ENCODE data around the gene HMGA1.
A peak's percentile ranks its signal among the peaks of the same experiment; 100 is the strongest.

HMGA1 gene

GRCh38 chr6:34225551-34225950 is 11.1 kb upstream of the HMGA1 start:
- DNase-seq = no peak

DNA sequence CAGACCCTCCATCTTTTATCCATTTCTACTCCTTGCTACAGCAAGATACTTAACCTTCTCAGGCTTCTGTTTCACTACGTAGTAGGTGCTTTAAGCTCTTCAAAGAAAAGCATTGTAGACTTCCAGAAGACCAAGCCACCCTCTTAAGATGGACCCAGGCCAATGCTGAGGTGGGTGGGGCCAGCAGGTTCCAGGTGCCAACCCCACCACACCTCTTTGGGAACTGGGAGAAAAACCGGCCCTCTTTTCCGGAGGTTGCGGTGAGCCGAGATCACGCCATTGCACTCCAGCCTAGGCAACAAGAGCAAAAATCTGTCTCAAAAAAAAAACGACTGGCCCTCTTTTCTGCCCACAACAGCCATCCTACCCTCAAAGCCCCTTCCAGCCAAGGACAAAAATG is 10.6 kb upstream of the HMGA1 start:
- no peak for DNase-seq

DNA sequence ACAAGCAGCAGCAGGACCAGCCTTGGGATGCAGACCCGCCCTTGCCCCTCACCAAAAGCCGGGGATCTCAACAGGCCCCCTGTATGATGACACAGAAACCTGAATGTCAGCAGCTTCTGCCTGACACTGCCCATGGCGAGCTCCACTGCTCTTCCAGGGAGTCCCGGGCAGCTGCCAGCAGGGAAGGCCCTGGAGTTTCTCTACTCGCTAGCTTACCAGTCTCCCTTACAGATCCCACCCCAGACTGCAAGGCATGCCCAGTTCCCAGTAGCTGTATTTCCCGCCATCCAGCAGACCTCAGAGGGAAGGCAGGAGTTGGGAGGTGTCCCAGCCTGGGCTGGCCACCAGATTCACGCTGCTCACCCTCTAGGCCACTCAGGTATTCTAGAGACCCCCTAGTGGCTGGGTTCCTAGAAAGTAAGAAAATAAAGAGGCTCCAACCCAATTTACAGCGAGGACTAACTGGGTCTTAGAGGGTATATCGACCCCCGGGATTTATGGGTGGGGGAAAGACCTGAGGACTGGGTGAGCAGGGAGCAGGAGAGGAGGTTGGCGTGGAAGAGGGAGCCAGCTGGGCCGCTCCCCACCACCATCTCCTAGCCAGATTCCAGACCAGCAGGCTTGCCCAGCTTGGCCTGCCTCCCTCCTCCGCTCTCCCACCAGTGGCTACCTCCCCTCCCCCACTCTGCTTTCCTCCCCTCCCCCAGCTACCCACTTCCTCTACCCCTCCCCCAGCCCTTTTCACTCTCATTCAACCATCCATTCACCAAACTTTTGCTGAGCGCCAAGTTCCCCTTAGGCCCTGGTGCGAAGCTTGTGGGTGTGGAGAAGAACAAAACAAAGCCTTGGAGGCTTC is 9.7 kb upstream of the HMGA1 start:
- DNase-seq = no peak

DNA sequence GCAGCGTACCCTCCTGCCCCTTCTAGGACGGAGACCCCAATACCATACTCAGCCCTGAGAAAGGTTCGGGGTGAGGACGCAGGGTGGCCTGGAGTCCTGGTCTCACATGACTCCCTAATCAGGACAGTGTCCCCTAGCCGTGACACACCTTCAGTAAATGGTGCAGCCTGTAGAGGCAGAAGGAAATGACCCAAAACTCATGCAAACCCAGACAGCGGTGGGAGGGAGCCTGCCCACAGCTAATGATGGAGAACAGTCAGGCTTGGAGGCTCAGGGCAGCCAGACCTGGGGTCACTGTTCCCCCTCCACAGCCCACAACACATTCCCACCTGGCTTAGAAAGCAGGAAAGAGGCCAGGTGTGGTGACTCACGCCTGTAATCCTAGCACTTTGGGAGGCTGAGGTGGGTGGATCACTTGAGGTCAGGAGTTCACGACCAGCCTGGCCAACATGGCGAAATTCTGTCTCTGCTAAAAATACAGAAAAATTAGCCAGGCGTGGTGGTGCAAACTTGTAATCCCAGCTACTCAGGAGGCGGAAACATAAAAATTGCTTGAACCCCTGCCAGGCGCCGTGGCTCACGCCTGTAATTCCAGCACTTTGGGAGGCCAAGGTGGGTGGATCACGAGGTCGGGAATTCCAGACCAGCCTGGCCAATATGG is 8.8 kb upstream of the HMGA1 start:
- no peak for DNase-seq

DNA sequence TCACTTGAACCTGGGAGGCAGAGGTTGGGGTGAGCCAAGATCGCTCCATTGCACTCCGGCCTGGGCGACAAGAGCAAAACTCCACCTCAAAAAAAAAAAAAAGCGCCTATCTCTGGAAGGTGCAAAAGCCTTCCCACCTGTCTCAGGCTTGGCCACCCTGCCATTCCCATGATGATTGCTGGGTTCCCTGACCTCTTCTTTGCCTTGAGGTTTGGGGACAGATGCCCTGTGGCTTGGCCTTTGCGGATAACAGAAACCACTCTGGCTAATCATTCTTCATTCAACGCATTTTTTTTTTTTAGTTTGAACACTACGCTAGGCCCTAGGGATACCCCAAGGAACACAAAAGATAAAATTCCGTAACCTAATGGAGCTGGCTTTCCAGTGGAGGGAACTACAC is 6.8 kb upstream of the HMGA1 start:
- DNase-seq = no peak

- DNase-seq = no peak
Measured at GRCh38 chr6:34230653-34231371, 5.9 kb upstream of the HMGA1 start.

GRCh38 chr6:34231566-34232336 is 4.9 kb upstream of the HMGA1 start:
- DNase-seq = no peak

GRCh38 chr6:34232901-34233300 is 3.8 kb upstream of the HMGA1 start:
- no peak for DNase-seq

DNA sequence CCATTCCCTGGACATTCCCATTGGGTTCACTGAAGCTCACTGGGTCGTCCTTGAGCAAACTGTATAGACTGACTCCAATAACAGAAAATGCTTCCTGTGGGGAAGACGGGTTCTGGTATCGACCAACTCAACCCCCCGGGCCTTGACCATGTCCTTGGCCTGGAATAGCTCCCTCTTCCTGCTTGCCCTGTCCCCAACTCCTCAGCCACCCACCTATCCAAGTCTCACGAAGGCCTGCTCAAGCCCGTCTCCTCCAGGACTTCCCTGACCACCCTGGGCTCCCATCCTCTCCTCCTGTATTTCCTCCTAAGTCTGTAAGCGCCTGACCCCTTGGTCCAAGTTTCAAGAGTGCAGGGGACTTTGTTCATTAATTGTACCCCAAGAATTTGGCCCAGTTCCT is 2.8 kb upstream of the HMGA1 start:
- DNase-seq = no peak

- DNase-seq = no peak
Measured at GRCh38 chr6:34234667-34235306, 1.9 kb upstream of the HMGA1 start.

GRCh38 chr6:34235307-34236130 is 1.2 kb upstream of the HMGA1 start:
- DNase-seq = peak; percentile 74

- DNase-seq = peak; percentile 68
Measured at GRCh38 chr6:34236131-34236442, 586 bp upstream of the HMGA1 start.

DNA sequence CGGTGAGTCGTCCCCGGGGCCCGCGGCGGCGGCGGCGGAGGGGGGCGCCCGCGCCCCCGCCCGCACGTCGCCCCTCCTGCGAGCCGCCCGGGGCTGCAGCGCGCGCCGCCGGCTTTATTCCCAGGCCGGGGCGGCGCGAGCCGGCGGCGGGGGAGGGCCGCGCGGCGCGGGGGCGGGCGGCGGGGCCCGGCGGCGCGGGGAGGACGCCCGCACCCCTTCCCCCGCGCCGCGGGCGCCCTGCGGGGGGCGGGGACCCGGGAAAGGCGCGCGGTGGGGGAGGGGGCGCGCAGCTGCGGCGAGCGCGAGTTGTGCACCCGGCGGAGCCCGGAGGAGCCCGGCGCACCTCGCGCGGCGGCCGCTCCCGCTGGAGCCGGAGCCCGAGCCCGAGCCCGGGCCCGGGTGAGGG is 646 bp downstream of the HMGA1 start:
- peak; percentile 25 for DNase-seq

GRCh38 chr6:34237722-34238584 is 1.3 kb downstream of the HMGA1 start:
- peak; percentile 77 for DNase-seq

DNA sequence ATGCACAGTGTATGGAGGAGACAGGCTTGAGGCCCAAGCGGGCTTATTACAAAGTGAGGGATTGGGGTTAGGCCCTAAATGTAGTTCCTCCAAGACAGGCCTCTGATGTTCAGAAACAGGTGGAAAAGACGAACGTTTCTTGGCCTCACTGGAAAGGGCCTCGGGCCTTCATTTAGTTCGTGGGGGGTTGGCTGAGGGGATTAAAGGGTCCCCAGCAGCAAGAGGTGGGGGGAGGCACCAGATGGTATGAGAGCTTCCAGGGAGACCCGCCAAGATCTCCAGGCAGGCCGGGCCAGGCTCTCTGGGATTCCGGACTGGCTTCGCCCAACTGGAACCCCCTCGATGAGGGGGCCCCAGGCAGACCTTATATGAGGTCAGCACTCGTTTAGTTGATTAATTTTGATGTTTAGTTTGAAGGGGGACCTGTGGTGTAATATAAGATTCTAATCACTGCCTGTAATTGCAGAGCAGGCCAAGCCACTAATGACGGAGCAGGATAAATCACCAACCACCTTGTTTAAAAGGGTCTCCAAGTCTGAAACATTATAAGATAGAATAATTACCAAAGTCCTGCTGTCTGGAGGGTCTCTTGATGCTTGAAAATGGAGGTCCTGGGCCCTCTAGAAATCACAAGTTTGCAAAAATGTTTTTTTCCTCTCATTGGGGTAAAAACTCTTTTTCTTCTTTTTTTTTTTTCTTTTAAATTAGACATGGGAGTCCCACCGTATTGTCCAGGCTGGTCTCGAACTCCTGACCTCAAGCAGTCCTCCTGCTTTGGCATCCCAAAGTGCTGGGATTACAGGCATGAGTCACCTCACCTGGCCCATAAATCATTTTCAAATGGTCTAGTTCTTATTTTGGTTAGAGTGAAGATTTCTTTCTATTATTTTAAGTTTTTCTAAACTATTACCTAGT is 2.2 kb downstream of the HMGA1 start:
- no peak for DNase-seq

DNA sequence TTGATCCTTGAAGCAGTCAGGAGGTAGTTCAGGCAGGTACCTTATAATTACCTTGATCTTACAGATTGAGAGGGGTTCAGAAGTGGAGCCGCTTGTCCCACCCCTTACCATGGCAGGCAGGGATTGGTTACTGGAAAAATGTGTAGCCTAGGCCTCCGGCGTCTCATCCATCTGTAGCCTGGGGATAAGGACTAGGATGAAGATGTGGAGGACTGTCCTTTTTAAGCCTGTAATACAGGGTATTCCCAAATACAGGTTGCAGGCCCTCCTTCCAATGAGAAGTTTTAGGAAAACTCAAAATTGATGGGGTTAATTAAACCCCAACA is 2.8 kb downstream of the HMGA1 start:
- DNase-seq = no peak

- no peak for DNase-seq
Measured at GRCh38 chr6:34239893-34240292, 3.2 kb downstream of the HMGA1 start.

DNA sequence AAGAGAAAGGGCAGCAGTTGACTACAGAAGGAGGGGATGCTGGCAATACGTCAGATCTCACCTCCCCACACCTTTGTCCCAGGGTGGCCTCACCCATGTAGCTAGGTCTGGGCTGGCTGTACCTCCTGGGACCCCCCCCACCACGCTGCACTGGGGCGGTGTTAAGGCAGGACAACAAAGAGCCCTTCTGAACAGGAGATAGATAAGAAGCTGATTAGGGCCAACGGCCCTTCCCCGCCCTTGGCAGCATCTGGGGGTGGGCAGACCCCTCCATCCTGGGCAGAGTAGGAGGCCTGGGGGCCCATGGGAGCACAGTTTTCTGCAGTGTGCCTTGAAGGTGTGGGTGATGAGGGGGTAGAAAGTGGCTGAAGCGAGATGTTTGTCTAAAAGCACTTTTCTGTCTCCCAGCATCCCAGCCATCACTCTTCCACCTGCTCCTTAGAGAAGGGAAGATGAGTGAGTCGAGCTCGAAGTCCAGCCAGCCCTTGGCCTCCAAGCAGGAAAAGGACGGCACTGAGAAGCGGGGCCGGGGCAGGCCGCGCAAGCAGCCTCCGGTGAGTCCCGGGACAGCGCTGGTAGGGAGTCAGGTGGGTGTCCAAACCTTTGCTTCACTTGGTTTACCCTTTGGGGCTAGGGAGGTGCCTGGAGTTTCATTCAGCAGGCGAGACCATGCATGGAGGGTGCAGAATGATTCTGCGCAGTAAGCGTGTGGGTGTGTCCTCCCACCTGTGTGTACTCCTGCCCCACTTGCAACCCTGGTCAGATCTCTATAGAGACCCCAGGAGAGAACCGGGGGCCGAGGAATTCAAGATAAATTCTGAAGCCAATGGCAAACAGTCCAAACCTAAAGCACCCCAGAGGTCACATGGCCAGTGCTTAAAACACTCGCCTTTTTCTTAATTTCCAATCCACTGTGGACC is 3.9 kb downstream of the HMGA1 start:
- no peak for DNase-seq
